Fibroblast of pulmonary artery (primary cell): ENCODE data around the gene RIPK1.
"Not testable (repeated sequence)": the region's sequence is repeated elsewhere in the genome, so short reads cannot be mapped to it uniquely, and the experiment has no call there.

Experiments used
- DNase-seq: peaks from one replicate; pipeline ENCODE4 v3.0.0-alpha.2; 2010; ENCODE audit warnings: low read depth
- H3K4me3 ChIP-seq: replicated peaks from 2 replicates; pipeline ENCODE4 v1.5.1; 2011; ENCODE audit warnings: low read depth, mild to moderate bottlenecking, control low read depth, low read length, moderate library complexity
- CTCF ChIP-seq: IDR thresholded peaks from 2 replicates; pipeline ENCODE4 v1.5.1; 2011; ENCODE audit warnings: mild to moderate bottlenecking, control low read depth, low read length, inconsistent platforms; ENCODE audit errors: missing control alignments

Gene RIPK1

GRCh38 chr6:3026791-3027626 lies 41.3 kb upstream of the RIPK1 start:
- no peak for TF ChIP-seq CTCF
- no peak overlapping the region for H3K4me3 ChIP-seq
- no peak for DNase-seq

- H3K4me3 ChIP-seq, DNase-seq: not testable (repeated sequence)
Measured at GRCh38 chr6:3028156-3028555, 40.1 kb upstream of the RIPK1 start.

GRCh38 chr6:3031857-3032640 lies 36.2 kb upstream of the RIPK1 start:
- H3K4me3 ChIP-seq = no peak overlapping the region
- TF ChIP-seq CTCF = no peak
- no peak for DNase-seq

- no peak for TF ChIP-seq CTCF
- peak; percentile 17 for DNase-seq
- no peak overlapping the region for H3K4me3 ChIP-seq
Measured at GRCh38 chr6:3032986-3033385, 35.3 kb upstream of the RIPK1 start.

- DNase-seq = no peak
- no peak for TF ChIP-seq CTCF
- no peak overlapping the region for H3K4me3 ChIP-seq
Measured at GRCh38 chr6:3033652-3034051, 34.6 kb upstream of the RIPK1 start.

GRCh38 chr6:3035397-3035796 lies 32.9 kb upstream of the RIPK1 start:
- no peak for DNase-seq
- H3K4me3 ChIP-seq = no peak overlapping the region
- no peak for TF ChIP-seq CTCF

- no peak for DNase-seq
- no peak for TF ChIP-seq CTCF
- no peak overlapping the region for H3K4me3 ChIP-seq
Measured at GRCh38 chr6:3036861-3037637, 31.2 kb upstream of the RIPK1 start.
